HG02938 (cell line): ENCODE measurements around the gene TPM1.
A peak's percentile ranks its signal among the peaks of the same experiment; 100 is the strongest.

Experiments
- ATAC-seq: cut with Tn5 transposase; IDR thresholded peaks from one replicate; pipeline ENCODE4 v1.9.1; 2021; ENCODE audit warnings: mild to moderate bottlenecking, moderate library complexity; ENCODE audit not compliant: unreplicated experiment

TPM1 gene

GRCh38 chr15:63040954-63041353 is 1.6 kb upstream of the TPM1 start:
- ATAC-seq, result no peak

- ATAC-seq, result no peak
These were observed 1.1 kb upstream of the TPM1 start for GRCh38 chr15:63041402-63041973.

- ATAC-seq, result no peak
These were observed 359 bp downstream of the TPM1 start for GRCh38 chr15:63042877-63043334.

- no peak for ATAC-seq
These were observed 959 bp downstream of the TPM1 start for GRCh38 chr15:63043335-63044076.

- no peak for ATAC-seq
These were observed 1.6 kb downstream of the TPM1 start for GRCh38 chr15:63044077-63044644.

- no peak for ATAC-seq
These were observed 2.3 kb downstream of the TPM1 start for GRCh38 chr15:63044645-63045464.

- ATAC-seq, result no peak
These were observed 2.9 kb downstream of the TPM1 start for GRCh38 chr15:63045465-63045840.

- no peak for ATAC-seq
These were observed 3.3 kb downstream of the TPM1 start for GRCh38 chr15:63045879-63046278.

GRCh38 chr15:63046917-63047760 is 4.6 kb downstream of the TPM1 start:
- no peak for ATAC-seq

- no peak for ATAC-seq
These were observed 5.2 kb downstream of the TPM1 start for GRCh38 chr15:63047792-63048114.

GRCh38 chr15:63048115-63048775 is 5.7 kb downstream of the TPM1 start:
- ATAC-seq, result peak; percentile 77

GRCh38 chr15:63048776-63049665 is 6.5 kb downstream of the TPM1 start:
- ATAC-seq, result peak; percentile 4

- ATAC-seq, result no peak
These were observed 7.3 kb downstream of the TPM1 start for GRCh38 chr15:63049783-63050371.

- ATAC-seq, result no peak
These were observed 8.2 kb downstream of the TPM1 start for GRCh38 chr15:63050731-63051155.

- ATAC-seq, result no peak
These were observed 8.9 kb downstream of the TPM1 start for GRCh38 chr15:63051156-63052066.

- no peak for ATAC-seq
These were observed 9.7 kb downstream of the TPM1 start for GRCh38 chr15:63052077-63052841.
